ENCODE results near the gene SLC6A6. TPM values are rescaled to one million over a fixed set of nuclear protein-coding genes. Genes with fewer than 3 reads are reported as not detected.

The SLC6A6 gene
- total RNA-seq, 2 donors from 2014 or later: 81.5 to 85.9 TPM

DNA sequence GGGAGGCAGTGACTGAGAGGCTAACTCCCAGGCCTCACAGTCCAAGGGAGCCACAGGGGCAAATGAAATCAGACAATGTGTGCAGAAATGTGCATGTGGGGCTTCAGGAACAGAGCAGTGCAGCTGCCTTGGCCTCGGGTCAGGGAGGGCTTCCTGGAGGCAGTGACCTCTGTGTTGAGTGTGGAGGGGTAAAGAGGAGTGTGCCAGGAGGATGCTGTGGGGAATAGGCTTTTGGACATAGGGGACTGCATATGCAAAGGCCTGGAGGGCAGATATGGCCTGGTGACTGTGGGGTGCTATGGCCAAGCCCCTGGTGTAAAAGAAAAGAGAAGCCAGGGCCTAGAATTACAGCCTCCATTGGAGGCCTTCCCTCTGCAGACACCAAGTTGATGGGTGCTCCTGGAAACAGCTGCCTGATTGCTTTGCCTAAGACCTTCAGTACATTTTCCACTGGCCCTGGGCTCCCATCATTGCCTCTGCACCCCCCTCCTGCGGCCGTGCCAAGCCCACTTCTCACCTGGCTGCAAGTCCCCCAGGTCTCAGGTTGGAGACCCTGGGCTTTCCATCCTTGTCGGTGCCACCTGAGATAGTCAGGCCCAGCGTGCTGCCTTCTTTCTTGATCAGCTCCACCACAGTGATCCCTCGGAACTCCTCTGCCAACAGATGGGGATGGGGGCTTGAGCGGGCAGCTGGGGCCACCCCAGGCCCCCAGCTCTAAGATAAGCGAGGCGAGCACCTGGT is 122.7 kb downstream of the SLC6A6 start:
- Histone ChIP-seq H3K4me1 (peaks cover 0 to 69% of the 10 kb centered on the region in 2 donors), H3K27me3 (no peaks in the 10 kb centered on the region), H3K36me3 (peaks cover 3% of the 10 kb centered on the region), H3K9me3 (no peaks in the 10 kb centered on the region), H3K27ac (peak overlapping the region; percentile 90 to 95), H3K4me3 (no peak overlapping the region)
- no peak for DNase-seq (ENCODE audit: low spot score)
- TF ChIP-seq, protein P1, sequence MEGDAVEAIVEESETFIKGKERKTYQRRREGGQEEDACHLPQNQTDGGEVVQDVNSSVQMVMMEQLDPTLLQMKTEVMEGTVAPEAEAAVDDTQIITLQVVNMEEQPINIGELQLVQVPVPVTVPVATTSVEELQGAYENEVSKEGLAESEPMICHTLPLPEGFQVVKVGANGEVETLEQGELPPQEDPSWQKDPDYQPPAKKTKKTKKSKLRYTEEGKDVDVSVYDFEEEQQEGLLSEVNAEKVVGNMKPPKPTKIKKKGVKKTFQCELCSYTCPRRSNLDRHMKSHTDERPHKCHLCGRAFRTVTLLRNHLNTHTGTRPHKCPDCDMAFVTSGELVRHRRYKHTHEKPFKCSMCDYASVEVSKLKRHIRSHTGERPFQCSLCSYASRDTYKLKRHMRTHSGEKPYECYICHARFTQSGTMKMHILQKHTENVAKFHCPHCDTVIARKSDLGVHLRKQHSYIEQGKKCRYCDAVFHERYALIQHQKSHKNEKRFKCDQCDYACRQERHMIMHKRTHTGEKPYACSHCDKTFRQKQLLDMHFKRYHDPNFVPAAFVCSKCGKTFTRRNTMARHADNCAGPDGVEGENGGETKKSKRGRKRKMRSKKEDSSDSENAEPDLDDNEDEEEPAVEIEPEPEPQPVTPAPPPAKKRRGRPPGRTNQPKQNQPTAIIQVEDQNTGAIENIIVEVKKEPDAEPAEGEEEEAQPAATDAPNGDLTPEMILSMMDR (IDR thresholded peaks at IDR 0.05): no peak

DNA sequence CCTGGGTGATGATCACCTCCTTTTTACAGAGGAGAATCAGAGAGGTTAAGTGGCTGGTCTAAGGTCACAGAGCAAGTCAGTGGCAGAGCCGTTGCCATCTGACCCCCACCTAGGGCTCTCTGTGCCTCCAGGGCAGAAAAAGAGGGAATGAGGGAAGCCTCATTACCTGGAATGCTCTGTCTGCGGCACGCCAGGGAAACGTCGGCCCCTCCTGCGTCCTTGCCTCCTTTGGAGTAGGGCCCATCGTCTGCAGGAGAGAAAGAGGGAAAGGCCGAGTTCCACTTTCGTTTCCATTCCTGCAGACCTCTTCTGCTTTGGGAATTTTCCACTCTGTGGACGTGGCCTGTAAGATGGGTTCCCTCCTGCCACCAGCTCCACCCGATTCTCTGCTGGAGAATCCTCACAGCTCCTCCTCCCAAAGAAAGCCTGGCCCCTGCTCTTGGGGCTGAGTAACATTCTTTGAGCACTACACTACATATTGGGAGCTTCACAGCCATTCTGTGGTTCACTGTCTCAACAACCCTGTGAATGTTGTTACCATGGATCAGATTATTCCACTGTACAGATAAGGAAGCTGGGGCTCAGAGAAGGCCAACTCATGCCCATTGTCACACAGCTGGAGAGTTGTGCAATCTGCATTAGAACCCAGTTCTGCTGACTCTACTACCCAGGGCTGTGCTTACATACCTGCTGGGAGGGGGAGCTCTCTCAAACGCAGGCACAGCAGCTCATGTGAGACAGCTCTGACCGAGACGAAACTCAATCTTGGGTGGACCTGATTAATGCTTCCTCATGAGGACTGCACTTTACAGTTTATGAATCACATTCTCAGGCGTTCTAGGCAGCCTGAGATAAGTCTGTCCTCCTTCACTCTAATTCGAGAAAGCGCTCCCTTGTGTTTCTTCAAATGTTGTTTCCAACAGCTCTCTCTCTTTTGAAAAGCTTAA is 123.6 kb downstream of the SLC6A6 start:
- H3K4me3 ChIP-seq: peak overlapping the region in 1 of 2 donors; percentile 14

DNA sequence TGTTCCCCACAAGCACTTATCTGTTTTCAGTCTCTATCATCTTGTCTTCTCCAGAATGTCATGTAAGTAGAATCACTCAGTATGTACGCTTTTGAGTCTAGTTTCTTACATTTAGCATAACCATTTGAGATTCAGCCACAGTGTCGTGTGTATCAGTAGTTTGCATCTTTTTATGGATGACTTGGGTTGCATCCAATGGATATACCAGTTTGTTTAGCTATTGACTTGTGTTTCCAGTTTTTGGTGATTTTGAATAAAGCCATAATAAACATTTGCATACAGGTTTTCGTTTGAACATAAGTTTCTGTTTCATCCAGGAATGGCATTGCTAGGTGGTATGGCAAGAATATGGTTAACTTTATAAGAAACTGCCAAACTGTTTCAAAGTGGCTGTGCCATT is 125.7 kb downstream of the SLC6A6 start:
- Histone ChIP-seq H3K36me3 (no peaks in the 10 kb centered on the region), H3K4me3 (no peak overlapping the region), H3K9me3 (no peaks in the 10 kb centered on the region), H3K27me3 (no peaks in the 10 kb centered on the region), H3K27ac (no peak overlapping the region), H3K4me1 (peaks cover 0 to 48% of the 10 kb centered on the region in 2 donors)
- TF ChIP-seq, protein P1 (IDR thresholded peaks at IDR 0.05): no peak
- no peak for DNase-seq (ENCODE audit: low spot score)

More for the DNA sequence above, 123.6 kb downstream of the SLC6A6 start:
- TF ChIP-seq, protein P1 (IDR thresholded peaks at IDR 0.05): no peak
- peaks cover 0 to 61% of the 10 kb centered on the region in 2 donors for H3K4me1 ChIP-seq
- no peak for DNase-seq (ENCODE audit: low spot score)
- no peaks in the 10 kb centered on the region for H3K27me3 ChIP-seq
- no peaks in the 10 kb centered on the region for H3K9me3 ChIP-seq
- H3K36me3 ChIP-seq: no peaks in the 10 kb centered on the region
- peak overlapping the region; percentile 90 to 95 for H3K27ac ChIP-seq

DNA sequence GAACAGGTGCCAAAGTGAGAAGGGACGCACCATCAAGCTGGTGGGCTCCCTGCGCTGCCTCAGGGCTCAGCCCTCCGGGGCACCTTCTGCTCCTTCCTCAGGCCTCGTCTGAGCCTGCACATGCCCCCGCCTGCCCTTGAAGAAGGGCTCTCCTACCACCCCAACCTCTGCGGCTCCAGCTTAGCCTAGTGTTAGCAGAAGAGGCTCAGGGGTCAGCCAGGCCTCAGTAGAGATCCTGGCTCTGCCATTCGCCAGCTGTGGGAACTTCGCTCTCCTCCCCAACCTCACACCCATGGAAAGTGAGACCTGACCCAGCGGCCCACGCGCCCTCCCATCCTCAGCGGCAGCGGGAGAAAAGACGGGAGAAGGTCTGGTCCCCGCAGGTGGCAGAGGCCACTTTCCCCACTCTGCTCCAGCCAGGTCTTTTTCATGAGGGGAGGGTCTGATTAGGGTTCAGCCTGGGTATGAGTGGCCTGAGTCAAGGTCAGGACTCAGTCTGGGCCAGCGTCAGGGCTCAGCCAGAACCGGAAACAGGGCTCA is 129.5 kb downstream of the SLC6A6 start:
- H3K36me3 ChIP-seq: no peaks in the 10 kb centered on the region
- H3K27me3 ChIP-seq: no peaks in the 10 kb centered on the region
- TF ChIP-seq, protein P1 (IDR thresholded peaks at IDR 0.05): no peak
- no peak for DNase-seq (ENCODE audit: low spot score)
- H3K27ac ChIP-seq: peak overlapping the region; percentile 50 to 52
- no peaks in the 10 kb centered on the region for H3K9me3 ChIP-seq
- peaks cover 0 to 41% of the 10 kb centered on the region in 2 donors for H3K4me1 ChIP-seq
- no peak overlapping the region for H3K4me3 ChIP-seq

DNA sequence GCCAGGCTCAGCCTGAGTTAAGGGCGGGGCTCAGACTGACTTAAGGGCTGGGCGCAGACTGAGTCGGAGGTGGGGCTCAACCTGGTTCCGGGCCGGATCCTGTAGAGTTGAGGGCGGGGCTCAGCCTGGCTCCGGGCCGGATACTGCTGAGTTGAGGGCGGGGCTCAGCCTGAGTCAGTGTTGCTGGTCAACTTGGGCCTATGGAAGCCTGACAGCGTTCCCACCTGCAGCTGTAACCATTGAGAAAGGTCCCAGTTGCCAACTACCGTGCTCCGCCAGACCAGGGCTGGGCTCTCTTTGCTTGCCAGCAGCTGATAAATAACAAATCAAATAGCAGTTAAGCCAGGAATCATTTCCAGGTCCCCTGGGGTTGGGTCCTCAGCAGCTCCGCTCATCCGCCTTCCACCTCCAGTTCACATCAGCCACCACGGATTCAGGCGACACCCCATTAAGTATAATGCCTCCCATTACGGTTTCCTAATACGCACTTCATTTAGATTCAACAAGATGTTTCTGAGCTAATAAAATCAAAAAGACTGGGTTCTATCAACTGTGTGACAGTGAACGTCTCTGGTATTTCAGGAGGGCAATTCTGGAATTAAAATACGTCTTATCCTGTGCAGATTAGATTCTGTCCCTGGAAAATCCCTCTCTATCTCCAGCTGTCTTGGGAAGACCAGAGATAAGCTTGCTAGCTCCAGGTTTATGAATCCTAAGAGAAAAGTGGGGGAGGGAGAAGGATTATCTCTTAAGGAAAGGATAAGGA is 130.5 kb downstream of the SLC6A6 start:
- H3K4me1 ChIP-seq: peaks cover 0 to 44% of the 10 kb centered on the region in 2 donors
- no peaks in the 10 kb centered on the region for H3K36me3 ChIP-seq
- peak overlapping the region; percentile 50 to 52 for H3K27ac ChIP-seq
- H3K27me3 ChIP-seq: no peaks in the 10 kb centered on the region
- H3K4me3 ChIP-seq: no peak overlapping the region
- no peaks in the 10 kb centered on the region for H3K9me3 ChIP-seq
- DNase-seq (ENCODE audit: low spot score): peak; percentile 71
- TF ChIP-seq, protein P1 (IDR thresholded peaks at IDR 0.05): no peak

Measured in right atrium auricular region (tissue), 2 donors.